GM21528 (cell line): Measurements from ENCODE around the gene ZSCAN9.
A peak's percentile ranks its signal among the peaks of the same experiment; 100 is the strongest.

Source experiments
- ATAC-seq: cut with Tn5 transposase; IDR thresholded peaks from one replicate; pipeline ENCODE4 v1.9.1; 2021; ENCODE audit warnings: mild to moderate bottlenecking, moderate library complexity; ENCODE audit not compliant: unreplicated experiment, low FRiP score

The ZSCAN9 gene

GRCh38 chr6:28225056-28225834 is at the start of gene ZSCAN9:
ZSCAN9 (plus strand) TSS chr6:28225275; CDS start chr6:28227085, 1,810 bp downstream.
- peak; percentile 81 for ATAC-seq

GRCh38 chr6:28176373-28176772 is 48.7 kb upstream of the ZSCAN9 start:
- ATAC-seq, result no peak

DNA sequence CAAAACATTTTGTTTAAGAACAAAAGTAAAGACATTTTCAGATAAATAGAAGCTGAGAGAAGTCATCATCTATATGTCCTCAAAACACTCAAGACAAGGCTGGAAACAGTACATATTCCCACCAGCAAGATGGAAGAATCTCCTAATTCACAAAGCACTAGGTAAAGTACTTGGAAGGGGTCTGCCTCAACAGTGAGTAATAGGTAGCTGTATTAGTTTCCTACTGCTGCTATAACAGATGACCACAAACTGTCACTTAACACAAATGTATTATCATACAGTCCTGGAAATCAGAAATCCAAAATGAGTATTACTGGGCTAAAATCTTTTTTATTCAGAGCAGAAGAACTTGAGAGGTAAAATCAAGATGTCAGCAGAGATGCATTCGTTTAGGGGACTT is 42.8 kb upstream of the ZSCAN9 start:
- ATAC-seq, result no peak

DNA sequence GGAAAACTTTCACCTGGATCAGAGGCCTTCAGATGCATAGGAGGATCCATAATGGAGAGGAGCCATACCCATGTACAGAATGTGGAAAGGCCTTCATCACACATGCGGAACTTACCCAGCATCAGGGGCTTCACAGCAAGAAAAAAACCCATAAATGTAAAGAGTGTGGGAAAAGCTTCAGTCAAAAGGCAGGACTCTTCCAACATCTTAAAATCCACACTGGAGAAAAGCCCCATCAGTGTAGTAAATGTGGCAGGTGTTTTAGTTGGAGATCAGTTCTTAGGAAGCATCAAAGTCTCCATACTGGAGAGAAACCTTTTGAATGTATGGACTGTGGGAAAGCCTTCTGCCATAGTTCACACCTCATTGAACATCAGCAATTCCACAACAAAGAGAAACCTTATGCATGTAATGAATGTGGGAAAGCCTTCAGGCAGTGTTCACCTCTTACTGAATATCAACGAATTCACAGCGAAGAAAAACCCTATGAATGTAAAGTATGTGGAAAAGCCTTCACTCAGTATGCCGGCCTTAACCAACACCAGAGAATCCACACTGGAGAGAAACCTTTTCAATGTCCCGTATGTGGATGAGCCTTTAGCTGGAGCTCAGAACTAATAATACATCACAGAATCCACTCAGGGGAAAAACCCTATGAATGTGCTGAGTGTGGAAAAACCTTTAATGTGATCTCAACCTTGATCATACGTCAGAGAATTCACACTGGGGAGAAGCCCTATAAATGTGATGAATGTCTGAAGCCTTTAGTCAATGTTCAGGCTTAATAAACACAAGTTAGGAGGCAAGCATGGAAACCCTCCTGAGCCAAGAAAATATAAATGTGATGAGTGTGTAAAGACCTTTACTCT is 36.7 kb upstream of the ZSCAN9 start:
- no peak for ATAC-seq

DNA sequence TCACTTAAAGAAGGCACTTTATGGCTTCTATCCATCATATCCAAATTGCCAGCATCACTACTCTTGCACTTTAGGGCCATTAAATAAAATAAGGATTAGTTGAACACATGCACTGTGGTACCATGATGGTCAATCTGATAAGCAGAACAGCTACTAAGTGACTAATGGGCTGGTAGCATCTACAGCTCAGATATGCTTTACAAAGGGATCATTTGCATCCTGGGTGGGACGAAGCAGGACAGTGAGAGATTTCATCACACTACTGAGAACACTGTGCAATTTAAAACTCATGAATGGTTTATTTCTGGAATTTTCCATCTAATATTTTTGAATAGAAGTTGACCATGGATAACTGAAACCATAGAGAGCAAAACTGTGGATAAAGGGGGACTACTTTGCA is 25.1 kb upstream of the ZSCAN9 start:
- no peak for ATAC-seq

GRCh38 chr6:28203201-28203600 is 21.9 kb upstream of the ZSCAN9 start:
- ATAC-seq, result no peak

DNA sequence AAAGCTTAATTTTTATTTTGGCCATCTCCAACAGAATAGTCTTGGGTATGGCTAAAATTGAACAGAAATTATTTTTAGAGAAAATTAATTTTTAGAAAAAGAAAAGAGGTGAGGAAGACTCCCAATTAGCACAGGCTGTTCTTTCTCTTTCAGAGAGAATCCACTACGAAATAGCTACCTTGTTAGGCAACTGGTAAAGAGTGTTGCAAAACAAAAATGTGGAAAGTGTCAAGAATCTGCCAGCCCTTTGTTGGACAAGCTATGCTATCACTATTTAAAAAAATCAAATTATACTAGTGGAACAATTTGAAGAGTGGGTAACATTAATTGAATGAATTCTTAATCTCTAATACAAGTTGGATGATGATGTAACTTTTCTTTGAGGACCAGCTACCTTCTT is 19.2 kb upstream of the ZSCAN9 start:
- no peak for ATAC-seq

DNA sequence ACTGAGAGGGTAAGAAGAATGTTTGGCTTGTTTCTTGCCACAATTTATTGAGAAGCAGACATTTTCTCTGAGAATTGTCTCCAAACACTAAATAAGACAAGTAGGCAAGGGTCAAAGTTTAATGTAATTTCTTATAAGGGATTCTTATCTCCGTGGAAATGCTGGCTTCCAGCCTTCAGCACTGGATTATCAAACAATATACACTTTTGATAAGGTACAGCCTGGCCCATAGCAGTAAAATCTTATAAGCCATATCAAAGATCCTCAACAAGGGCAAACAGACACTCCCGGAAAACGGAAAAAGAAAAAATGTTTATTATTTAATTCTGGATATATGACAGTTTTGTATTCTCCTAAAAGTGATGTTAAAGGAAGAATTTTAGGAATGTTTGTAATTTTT is 18.5 kb upstream of the ZSCAN9 start:
- no peak for ATAC-seq

GRCh38 chr6:28206928-28207509 is 18.1 kb upstream of the ZSCAN9 start:
- ATAC-seq, result no peak

DNA sequence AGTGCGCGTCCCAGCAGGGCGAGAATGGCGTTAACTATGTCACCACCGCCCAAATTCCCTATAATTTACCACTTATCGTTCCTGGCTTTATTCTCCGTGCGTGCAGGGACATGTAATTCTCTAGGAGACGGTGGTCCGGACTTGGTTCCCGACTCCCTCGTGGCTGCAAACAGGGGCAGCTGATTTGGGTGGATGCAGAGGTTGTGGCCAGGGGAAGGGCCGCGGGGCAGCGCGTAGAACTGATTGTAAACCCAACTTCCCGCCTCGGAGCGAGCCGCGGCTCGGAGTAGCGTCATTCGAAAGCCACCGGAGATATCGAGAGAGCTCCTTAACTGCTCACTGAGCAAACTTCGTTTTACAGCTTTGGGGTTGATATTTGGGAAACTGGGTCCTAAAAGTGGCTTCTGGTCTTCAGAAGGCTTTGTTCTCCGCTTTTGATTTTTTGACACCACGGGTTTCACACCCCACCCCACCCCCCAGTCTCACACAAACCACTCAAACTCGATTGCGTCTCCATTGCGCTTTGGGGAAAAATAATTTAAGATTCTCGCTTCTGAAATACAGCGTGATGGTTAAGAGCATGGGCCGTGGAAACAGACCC is 17.5 kb upstream of the ZSCAN9 start:
- no peak for ATAC-seq

GRCh38 chr6:28208111-28208659 is 16.9 kb upstream of the ZSCAN9 start:
- ATAC-seq, result no peak

DNA sequence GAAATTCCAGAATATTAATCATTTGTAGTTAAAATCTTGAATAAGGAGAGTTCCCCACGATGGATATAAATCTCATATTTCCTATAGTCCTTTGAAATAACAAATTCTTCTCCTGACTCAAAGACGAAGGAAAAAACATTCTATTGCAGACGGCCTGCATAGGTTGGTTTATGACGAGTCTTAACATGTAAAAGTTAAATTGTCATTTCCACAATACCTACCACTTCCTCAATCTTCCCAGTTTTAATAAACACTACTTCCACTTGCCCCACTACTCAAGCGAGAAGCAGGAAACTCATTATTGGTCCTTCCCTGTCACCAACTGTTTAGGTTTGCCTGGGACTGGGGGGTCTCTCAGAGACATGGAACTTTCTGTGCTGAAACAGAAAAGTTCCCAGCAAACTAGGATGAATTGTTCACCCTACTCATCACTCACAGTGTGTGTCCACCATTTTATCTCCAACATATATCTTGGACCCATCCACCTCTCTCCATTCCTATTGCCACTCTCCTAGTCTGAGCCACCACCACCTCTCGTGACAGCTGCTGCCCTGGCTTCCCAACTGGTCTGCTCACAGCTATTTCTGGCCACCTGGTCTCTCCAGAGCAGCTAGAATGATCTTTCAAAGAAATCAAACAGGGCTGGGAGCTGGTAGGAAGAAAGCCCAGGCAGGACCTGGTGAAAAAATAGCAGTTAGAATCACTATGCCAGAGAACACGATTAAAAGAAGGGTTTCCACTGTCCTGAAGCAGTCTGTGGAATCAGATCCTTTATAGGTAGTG is 15.1 kb upstream of the ZSCAN9 start:
- no peak for ATAC-seq

- peak; percentile 37 for ATAC-seq
Observed at GRCh38 chr6:28211840-28212509, 13.1 kb upstream of the ZSCAN9 start.

- peak; percentile 50 for ATAC-seq
Observed at GRCh38 chr6:28212510-28213212, 12.4 kb upstream of the ZSCAN9 start.

- no peak for ATAC-seq
Observed at GRCh38 chr6:28213213-28213523, 11.9 kb upstream of the ZSCAN9 start.

DNA sequence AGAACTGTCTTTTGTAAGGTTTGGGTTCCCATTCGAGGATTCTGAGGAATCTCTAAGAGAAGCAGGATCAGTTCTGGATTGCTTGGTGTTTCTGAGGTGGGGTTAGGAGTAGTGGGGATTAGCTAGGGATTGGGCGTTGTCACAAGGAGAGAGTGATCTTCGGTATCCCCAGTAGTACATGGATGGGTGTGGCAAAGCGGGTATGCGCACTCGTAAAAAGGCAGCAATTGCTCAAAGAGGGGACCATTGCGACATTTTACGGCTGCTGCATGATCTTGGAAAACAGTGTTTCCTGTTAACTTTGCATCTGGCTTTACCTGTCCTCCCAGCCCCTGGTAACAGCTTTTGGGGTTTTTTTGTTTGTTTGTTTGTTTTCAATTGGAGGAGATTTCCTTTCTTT is 9.7 kb upstream of the ZSCAN9 start:
- ATAC-seq, result no peak

- no peak for ATAC-seq
Observed at GRCh38 chr6:28217890-28218289, 7.2 kb upstream of the ZSCAN9 start.

- ATAC-seq, result peak; percentile 77
Observed at GRCh38 chr6:28218312-28219248, 6.5 kb upstream of the ZSCAN9 start.
